Psoas muscle (tissue), 8 donors: ENCODE results near the gene SPECC1. TPM values are rescaled to one million over a fixed set of nuclear protein-coding genes. Genes with fewer than 3 reads are reported as not detected.
"Not testable (repeated sequence)": the region's sequence is repeated elsewhere in the genome, so short reads cannot be mapped to it uniquely, and the experiment has no call there.

Experiments used
- ATAC-seq, 4 donors: fragments of 200-7000 bp; cut with Tn5 transposase; one replicate each; pipeline ENCODE4 v1.9.1; 2020; ENCODE audit warnings: moderate library complexity in 3 of 4, mild to moderate bottlenecking in 2 of 4
- DNase-seq, 2 donors: peaks; one replicate each; pipeline ENCODE4 v3.0.0-alpha.2; 2020
- H3K27ac ChIP-seq: fragments of 200-600 bp; one replicate; pipeline ENCODE4 v1.8.0; 2022
- H3K27me3 ChIP-seq, 3 donors: fragments of 200-600 bp in 1 of 3; one replicate each; pipeline versions ENCODE4 v1.6.1 to v1.8.0; 2013 to 2022; ENCODE audit warnings: low read length in 2 of 3, mild to moderate bottlenecking in 2 of 3, moderate library complexity in 1 of 3; ENCODE audit not compliant: insufficient read depth in 3 of 3
- H3K36me3 ChIP-seq, 2 donors: fragments of 200-600 bp in 1 of 2; one replicate each; pipeline versions ENCODE4 v1.6.1 to v1.8.0; 2013 to 2022; ENCODE audit warnings: low read depth in 1 of 2, mild to moderate bottlenecking in 1 of 2, moderate library complexity in 1 of 2; ENCODE audit not compliant: insufficient read depth in 1 of 2
- H3K4me1 ChIP-seq: fragments of 200-600 bp; one replicate; pipeline ENCODE4 v1.8.0; 2022
- H3K4me3 ChIP-seq: fragments of 200-600 bp; one replicate; pipeline ENCODE4 v1.8.0; 2022; ENCODE audit warnings: mild to moderate bottlenecking
- H3K9me3 ChIP-seq: fragments of 200-600 bp; one replicate; pipeline ENCODE4 v1.8.0; 2022
- CTCF ChIP-seq: fragments of 200-600 bp; IDR thresholded peaks from one replicate; pipeline ENCODE4 v1.8.0; 2022; ENCODE audit warnings: antibody characterized with exemption
- WGBS, 3 donors: extraction: QIAGEN DNeasy Blood & Tissue Kit; methylation state at CpG; one replicate each; pipeline versions ENCODE4 v1.1.6 to v1.1.7; 2013; 5-methylcytosine and 5-hydroxymethylcytosine counted together
- intact Hi-C, 2 donors: fragments of 100-400 bp; cut with DNase I; formaldehyde crosslinking; loops; one replicate each; pipeline versions ENCODE4 v1.11.0 to v1.14.2; 2022
- polyA plus RNA-seq, 3 donors: library from polyadenylated mRNA; stranded (reverse); fragments of 200-250 nt; gene quantifications; one replicate each; pipeline ENCODE4 v1.2.3, GENCODE V29; 2013
- total RNA-seq, 4 donors: library from RNA; stranded (reverse); fragmentation: NEBNext Ultra II Directional in 2 of 4; extraction: Animal tissue kit (Norgen Biotek cat#: 25700) in 2 of 4; gene quantifications; one replicate each; pipeline versions ENCODE4 v1.2.1 to v1.2.4, GENCODE V29; 2021 to 2023
- donor health status: healthy with polysubstance abuse.
- donor health status: DM: no; HTN: no; CAD: no; lungs with moderate emphysema.
- donor health status: Bipolar disorder and iron deficiency.
- donor health status: healthy.
- donor health status: DM: yes; HTN: yes; CAD: no.
- donor health status: DM: no; HTN: no; CAD: no.
- donor health status: DM: no; HTN: no; CAD: no.
- donor health status: DM: yes; HTN: yes; CAD: no.

The SPECC1 gene
- total and polyA plus RNA-seq, 7 donors, result 2.0 to 11.3 (median 4.7) TPM

GRCh38 chr17:20158580-20158979, 149.4 kb downstream of the SPECC1 start:
- Histone ChIP-seq H3K9me3 (no peaks in the 10 kb centered on the region), H3K27ac (no peak overlapping the region), H3K4me3 (no peak overlapping the region), H3K36me3 (no peaks in the 10 kb centered on the region), H3K27me3 (peaks cover 3 to 43% (median 4%) of the 10 kb centered on the region in 3 donors), H3K4me1 (peaks cover 8% of the 10 kb centered on the region)
- ATAC-seq, result no peak
- no peak for TF ChIP-seq CTCF
- DNase-seq, result no peak
- 71 to 79% (median 72%) methylated on average over 5 of the region's 5 CpGs for WGBS, 3 donors
- intact Hi-C loops, result no loop called here

- H3K4me3 ChIP-seq, result no peak overlapping the region
- no peak for DNase-seq
- ATAC-seq, result no peak
- intact Hi-C loops, result no loop called here
- no peak for TF ChIP-seq CTCF
- peaks cover 3 to 43% (median 4%) of the 10 kb centered on the region in 3 donors for H3K27me3 ChIP-seq
- WGBS, 3 donors, result 87 to 92% (median 87%) methylated on average over 4 of the region's 4 CpGs
- H3K4me1 ChIP-seq, result peaks cover 8% of the 10 kb centered on the region
- H3K9me3 ChIP-seq, result no peaks in the 10 kb centered on the region
- H3K27ac ChIP-seq, result no peak overlapping the region
- no peaks in the 10 kb centered on the region for H3K36me3 ChIP-seq
Measured at GRCh38 chr17:20159406-20160069, 150.4 kb downstream of the SPECC1 start.

GRCh38 chr17:20165516-20165915, 156.4 kb downstream of the SPECC1 start:
- H3K4me1 ChIP-seq, H3K9me3 ChIP-seq, H3K27ac ChIP-seq, H3K36me3 ChIP-seq, H3K4me3 ChIP-seq, intact Hi-C loops, DNase-seq, H3K27me3 ChIP-seq, ATAC-seq: not testable (repeated sequence)
- 89 to 91% (median 90%) methylated on average over 4 of the region's 4 CpGs for WGBS, 3 donors

- intact Hi-C loops, result no loop called here
- no peak for ATAC-seq
- WGBS, 3 donors, result 64 to 72% (median 68%) methylated on average over 3 of the region's 3 CpGs
Measured at GRCh38 chr17:20170085-20170484, 160.9 kb downstream of the SPECC1 start.

More at GRCh38 chr17:20170085-20170484, 160.9 kb downstream of the SPECC1 start:
- peaks cover 0 to 4% (median 0%) of the 10 kb centered on the region in 3 donors for H3K27me3 ChIP-seq
- H3K36me3 ChIP-seq, result no peaks in the 10 kb centered on the region
- no peak for DNase-seq
- no peak for TF ChIP-seq CTCF
- no peak overlapping the region for H3K27ac ChIP-seq
- H3K4me1 ChIP-seq, result no peaks in the 10 kb centered on the region
- no peak overlapping the region for H3K4me3 ChIP-seq
- no peaks in the 10 kb centered on the region for H3K9me3 ChIP-seq
